ENCODE measurements around the gene ANP32B.

DNA sequence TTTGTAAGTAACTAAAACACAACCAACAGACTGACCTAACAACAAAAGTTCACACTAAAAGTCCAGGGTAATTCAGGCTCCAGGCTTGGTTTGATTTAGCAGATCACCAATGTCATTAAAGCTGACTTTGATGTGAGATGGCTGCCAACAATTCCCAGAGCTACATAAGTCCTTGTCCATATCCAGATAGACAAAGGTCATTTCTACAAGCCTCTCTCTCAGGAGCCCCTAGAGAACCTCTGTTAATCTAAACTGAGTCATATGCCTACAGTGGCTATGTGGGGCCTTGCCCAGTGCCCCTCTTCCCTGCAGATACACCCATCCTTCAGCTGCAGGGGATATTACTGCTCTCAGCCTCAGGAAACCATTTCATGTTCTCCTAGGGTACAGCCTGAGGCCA is 18.2 kb upstream of the ANP32B start:
- TF ChIP-seq POLR2AphosphoS5 (IDR thresholded peaks at IDR 0.05; ENCODE audit: low read depth, low read length) (no peak), TAF1 (IDR thresholded peaks at IDR 0.05; ENCODE audit: borderline replicate concordance, low read depth, low read length) (no peak), POLR2A (IDR thresholded peaks at IDR 0.05; ENCODE audit: low read depth, low read length) (no peak)
